ENCODE measurements around the gene RBM24.

DNA sequence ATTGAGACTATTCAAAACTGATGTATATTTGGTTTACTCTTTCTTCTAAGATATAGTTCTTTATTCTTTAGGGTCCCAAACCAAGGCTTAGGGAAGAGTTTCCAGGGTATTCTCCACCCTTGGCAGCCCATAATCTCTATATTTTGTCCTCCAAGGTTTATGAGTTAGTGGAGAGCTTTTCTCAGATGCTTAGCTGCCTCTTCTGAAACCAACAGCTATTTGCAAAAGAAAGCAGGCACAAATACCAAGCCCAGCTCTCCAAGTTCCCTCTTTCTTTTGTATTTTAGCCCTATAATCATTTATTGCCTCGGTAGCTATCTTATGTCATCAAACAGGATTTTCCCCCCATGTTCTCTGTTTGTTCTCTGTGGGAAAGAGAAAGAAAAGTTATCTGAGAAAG is 39.1 kb upstream of the RBM24 start:
- TF ChIP-seq GATA2 (IDR thresholded peaks at IDR 0.05; ENCODE audit: low read depth, low read length) (no peak), GATA3 (IDR thresholded peaks at IDR 0.05; ENCODE audit: low read depth, low read length) (no peak)
